ENCODE results near the gene MSS51. TPM values are rescaled to one million over a fixed set of nuclear protein-coding genes. Genes with fewer than 3 reads are reported as not detected.

Gene MSS51
- total RNA-seq, 1 donor from 2014 or later: 2.6 TPM

- Mint-ChIP-seq H3K4me3 (ENCODE audit: low read depth) (no peak overlapping the region), H3K36me3 (ENCODE audit: low read depth) (peaks cover 40% of the 10 kb centered on the region)
- intact Hi-C loops (cut with micrococcal nuclease): no loop called here
These were observed 11.1 kb upstream of the MSS51 start for GRCh38 chr10:73444457-73444856.

GRCh38 chr10:73439605-73440312 lies 6.4 kb upstream of the MSS51 start:
- no peaks in the 10 kb centered on the region for H3K27me3 Mint-ChIP-seq (ENCODE audit: low read depth)
- DNase-seq (ENCODE audit: low spot score): no peak
- no peaks in the 10 kb centered on the region for H3K9me3 Mint-ChIP-seq
- H3K4me1 Mint-ChIP-seq (ENCODE audit: low read depth): peaks cover 15% of the 10 kb centered on the region
- intact Hi-C loops (cut with micrococcal nuclease): no loop called here
- H3K4me3 Mint-ChIP-seq (ENCODE audit: low read depth): no peak overlapping the region
- H3K36me3 Mint-ChIP-seq (ENCODE audit: low read depth): peaks cover 33% of the 10 kb centered on the region
- peak overlapping the region; percentile 24 for H3K27ac Mint-ChIP-seq

More at GRCh38 chr10:73444457-73444856, 11.1 kb upstream of the MSS51 start:
- Mint-ChIP-seq H3K27ac (no peak overlapping the region), H3K4me1 (ENCODE audit: low read depth) (peaks cover 8% of the 10 kb centered on the region), H3K9me3 (no peaks in the 10 kb centered on the region), H3K27me3 (ENCODE audit: low read depth) (no peaks in the 10 kb centered on the region)
- no peak for DNase-seq (ENCODE audit: low spot score)

DNA sequence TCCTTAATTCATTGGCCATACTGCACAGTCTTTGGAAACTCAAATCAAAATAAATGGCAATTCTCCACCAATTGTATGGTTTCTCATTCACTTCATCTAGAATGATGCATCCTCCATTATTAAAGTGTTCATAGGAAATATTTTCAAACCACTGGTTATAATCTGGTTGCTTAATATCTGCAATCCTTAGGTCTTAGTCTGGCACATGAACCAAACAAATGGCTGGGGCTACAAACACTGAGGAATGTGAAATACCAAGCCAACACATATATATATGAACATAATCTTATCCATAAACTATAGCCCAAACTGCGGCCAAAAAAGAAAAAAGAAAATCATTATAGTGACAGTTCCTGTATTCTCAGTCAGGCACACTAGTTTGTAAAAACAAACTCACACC lies 5.7 kb upstream of the MSS51 start:
- Mint-ChIP-seq H3K4me3 (ENCODE audit: low read depth) (no peak overlapping the region), H3K36me3 (ENCODE audit: low read depth) (peaks cover 31% of the 10 kb centered on the region), H3K9me3 (no peaks in the 10 kb centered on the region), H3K4me1 (ENCODE audit: low read depth) (peaks cover 15% of the 10 kb centered on the region), H3K27me3 (ENCODE audit: low read depth) (no peaks in the 10 kb centered on the region), H3K27ac (peak overlapping the region; percentile 21)
- intact Hi-C loops (cut with micrococcal nuclease): no loop called here
- no peak for DNase-seq (ENCODE audit: low spot score)

GRCh38 chr10:73432646-73433537 lies 469 bp downstream of the MSS51 start:
- Mint-ChIP-seq H3K27me3 (ENCODE audit: low read depth) (no peaks in the 10 kb centered on the region), H3K27ac (no peak overlapping the region), H3K4me1 (ENCODE audit: low read depth) (peaks cover 18% of the 10 kb centered on the region), H3K9me3 (no peaks in the 10 kb centered on the region), H3K4me3 (ENCODE audit: low read depth) (no peak overlapping the region), H3K36me3 (ENCODE audit: low read depth) (peaks cover 34% of the 10 kb centered on the region)
- no peak for DNase-seq (ENCODE audit: low spot score)
- intact Hi-C loops (cut with micrococcal nuclease): no loop called here

DNA sequence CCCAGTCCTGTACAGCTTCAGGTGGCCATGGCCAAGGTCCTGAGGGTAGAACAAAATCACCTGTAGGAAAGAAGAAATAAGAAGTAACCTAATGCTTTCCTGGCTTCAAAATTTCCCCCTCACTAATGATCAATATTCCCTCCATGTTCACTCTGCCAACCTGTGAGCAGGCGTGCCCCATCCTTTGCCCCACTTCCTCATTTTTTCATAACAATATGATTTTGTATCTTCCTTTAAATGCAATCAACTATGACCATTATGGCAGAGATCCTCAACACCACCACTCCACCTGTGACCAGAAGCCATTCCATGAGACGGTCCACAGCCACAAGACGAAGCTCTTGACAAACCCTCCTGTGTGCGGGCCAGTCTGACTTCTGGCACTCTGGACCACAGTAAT lies 7.0 kb downstream of the MSS51 start:
- H3K4me3 Mint-ChIP-seq (ENCODE audit: low read depth): no peak overlapping the region
- intact Hi-C loops (cut with micrococcal nuclease): no loop called here
- peaks cover 2% of the 10 kb centered on the region for H3K4me1 Mint-ChIP-seq (ENCODE audit: low read depth)
- DNase-seq (ENCODE audit: low spot score): no peak
- H3K27ac Mint-ChIP-seq: no peak overlapping the region
- H3K9me3 Mint-ChIP-seq: no peaks in the 10 kb centered on the region
- no peaks in the 10 kb centered on the region for H3K27me3 Mint-ChIP-seq (ENCODE audit: low read depth)
- H3K36me3 Mint-ChIP-seq (ENCODE audit: low read depth): peaks cover 58% of the 10 kb centered on the region

- intact Hi-C loops (cut with micrococcal nuclease): no loop called here
- Mint-ChIP-seq H3K36me3 (ENCODE audit: low read depth) (peaks cover 48% of the 10 kb centered on the region), H3K4me1 (ENCODE audit: low read depth) (peaks cover 2% of the 10 kb centered on the region), H3K4me3 (ENCODE audit: low read depth) (no peak overlapping the region), H3K27me3 (ENCODE audit: low read depth) (no peaks in the 10 kb centered on the region), H3K9me3 (no peaks in the 10 kb centered on the region), H3K27ac (no peak overlapping the region)
- no peak for DNase-seq (ENCODE audit: low spot score)
These were observed 8.9 kb downstream of the MSS51 start for GRCh38 chr10:73424478-73424877.

DNA sequence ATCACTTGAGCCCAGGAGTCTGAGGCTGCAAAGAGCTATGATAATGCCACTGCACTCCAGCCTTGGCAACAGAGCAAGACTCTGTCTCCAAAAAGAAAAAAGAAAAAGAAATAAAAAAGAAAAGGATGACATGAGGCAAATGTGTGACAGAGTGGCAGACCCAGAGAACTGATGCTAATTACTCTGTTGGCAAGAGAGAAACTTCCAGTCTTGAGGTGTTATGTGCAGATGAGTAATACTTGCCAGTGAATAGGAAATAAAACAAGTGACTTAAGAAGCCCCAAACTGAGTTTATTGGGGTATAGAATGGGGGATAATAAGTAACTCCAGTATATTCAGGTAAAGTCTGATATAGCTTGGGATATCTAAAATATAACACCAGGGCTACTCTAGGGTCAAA lies 10.1 kb downstream of the MSS51 start:
- Mint-ChIP-seq H3K27me3 (ENCODE audit: low read depth) (no peaks in the 10 kb centered on the region), H3K9me3 (no peaks in the 10 kb centered on the region), H3K4me1 (ENCODE audit: low read depth) (peaks cover 5% of the 10 kb centered on the region), H3K36me3 (ENCODE audit: low read depth) (peaks cover 48% of the 10 kb centered on the region), H3K27ac (no peak overlapping the region), H3K4me3 (ENCODE audit: low read depth) (no peak overlapping the region)
- intact Hi-C loops (cut with micrococcal nuclease): no loop called here
- no peak for DNase-seq (ENCODE audit: low spot score)

- peaks cover 28% of the 10 kb centered on the region for H3K4me1 Mint-ChIP-seq (ENCODE audit: low read depth)
These were observed 16.8 kb downstream of the MSS51 start for GRCh38 chr10:73416571-73416970.

GRCh38 chr10:73414230-73414945 lies 19.0 kb downstream of the MSS51 start:
- Mint-ChIP-seq H3K4me1 (ENCODE audit: low read depth) (peaks cover 37% of the 10 kb centered on the region), H3K4me3 (ENCODE audit: low read depth) (peak overlapping the region; percentile 98), H3K27me3 (ENCODE audit: low read depth) (no peaks in the 10 kb centered on the region), H3K27ac (peak overlapping the region; percentile 79), H3K9me3 (no peaks in the 10 kb centered on the region), H3K36me3 (ENCODE audit: low read depth) (peaks cover 28% of the 10 kb centered on the region)
- intact Hi-C loops (cut with micrococcal nuclease): loop anchor here (1.0 to 5.0 kb wide), 2 partner anchors 81 to 213 kb away; no protein-coding TSS in a partner anchor
- no peak for DNase-seq (ENCODE audit: low spot score)

More at GRCh38 chr10:73416571-73416970, 16.8 kb downstream of the MSS51 start:
- Mint-ChIP-seq H3K27me3 (ENCODE audit: low read depth) (no peaks in the 10 kb centered on the region), H3K36me3 (ENCODE audit: low read depth) (peaks cover 10% of the 10 kb centered on the region), H3K4me3 (ENCODE audit: low read depth) (no peak overlapping the region), H3K9me3 (no peaks in the 10 kb centered on the region), H3K27ac (no peak overlapping the region)
- no peak for DNase-seq (ENCODE audit: low spot score)
- intact Hi-C loops (cut with micrococcal nuclease): no loop called here

DNA sequence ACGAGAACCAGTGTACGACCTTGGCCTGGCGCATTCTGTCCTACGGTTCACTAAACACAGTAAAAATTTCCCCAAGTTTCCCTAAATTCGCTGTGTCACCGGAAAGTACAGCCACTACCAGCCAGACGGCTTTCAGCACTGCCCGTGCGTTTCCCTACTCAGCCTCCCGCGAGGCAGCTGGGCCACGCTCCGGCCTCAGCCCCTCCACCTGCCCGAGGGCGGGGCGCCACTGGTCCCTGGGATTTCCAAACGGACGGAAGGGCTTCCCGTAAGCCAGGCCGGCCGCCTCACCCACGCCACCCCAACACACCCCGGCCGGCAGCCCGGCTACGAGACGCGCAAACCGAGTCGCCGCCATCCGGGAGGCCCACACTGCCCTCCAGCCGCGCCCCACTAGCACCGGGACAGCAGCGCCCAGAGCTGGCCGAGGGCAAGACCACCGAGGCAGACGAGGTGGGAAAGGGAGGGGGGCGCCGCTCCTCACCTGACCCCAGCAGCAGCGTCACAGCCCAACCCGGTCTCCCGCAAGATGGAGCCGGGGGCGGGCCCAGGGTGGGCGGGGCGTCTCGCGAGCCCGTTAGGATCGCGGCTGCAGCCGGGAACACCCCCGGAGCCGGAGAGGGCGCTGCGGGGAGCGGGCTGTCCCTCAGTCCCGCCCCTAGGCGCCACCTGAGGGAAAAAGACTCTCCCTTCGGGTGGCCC lies 19.7 kb downstream of the MSS51 start, which contains the start of gene ANXA7:
Gene ANXA7, minus strand, starts transcription at position 531 of the 702 bp plus-strand sequence. CDS start 13,202 bp downstream, outside the sequence.
- no peaks in the 10 kb centered on the region for H3K27me3 Mint-ChIP-seq (ENCODE audit: low read depth)

GRCh38 chr10:73413108-73413527 lies 20.2 kb downstream of the MSS51 start:
- peak overlapping the region; percentile 98 for H3K4me3 Mint-ChIP-seq (ENCODE audit: low read depth)
- no peaks in the 10 kb centered on the region for H3K27me3 Mint-ChIP-seq (ENCODE audit: low read depth)
- peak overlapping the region; percentile 94 for H3K27ac Mint-ChIP-seq
- H3K4me1 Mint-ChIP-seq (ENCODE audit: low read depth): peaks cover 42% of the 10 kb centered on the region
- DNase-seq (ENCODE audit: low spot score): peak; percentile 50
- intact Hi-C loops (cut with micrococcal nuclease): loop anchor here (2.0 to 5.0 kb wide), 4 partner anchors 54 to 214 kb away; partner anchors contain the start of gene CFAP70
- no peaks in the 10 kb centered on the region for H3K9me3 Mint-ChIP-seq
- peaks cover 29% of the 10 kb centered on the region for H3K36me3 Mint-ChIP-seq (ENCODE audit: low read depth)

More for the DNA sequence above, 19.7 kb downstream of the MSS51 start, which contains the start of gene ANXA7:
- H3K9me3 Mint-ChIP-seq: no peaks in the 10 kb centered on the region
- peaks cover 29% of the 10 kb centered on the region for H3K36me3 Mint-ChIP-seq (ENCODE audit: low read depth)
- intact Hi-C loops (cut with micrococcal nuclease): loop anchor here (1.0 to 5.0 kb wide), 5 partner anchors 55 to 214 kb away; partner anchors contain the start of gene CFAP70
- peaks cover 43% of the 10 kb centered on the region for H3K4me1 Mint-ChIP-seq (ENCODE audit: low read depth)
- H3K27ac Mint-ChIP-seq: peak within 1 kb of the TSS; percentile 94
- H3K4me3 Mint-ChIP-seq (ENCODE audit: low read depth): peak within 1 kb of the TSS; percentile 98
- peak; percentile 87 for DNase-seq (ENCODE audit: low spot score)

- no peak overlapping the region for H3K4me3 Mint-ChIP-seq (ENCODE audit: low read depth)
- H3K27me3 Mint-ChIP-seq (ENCODE audit: low read depth): no peaks in the 10 kb centered on the region
- no peak overlapping the region for H3K27ac Mint-ChIP-seq
- H3K4me1 Mint-ChIP-seq (ENCODE audit: low read depth): peaks cover 52% of the 10 kb centered on the region
- intact Hi-C loops (cut with micrococcal nuclease): loop anchor here (5.0 kb wide), 1 partner anchor 216 kb away; no protein-coding TSS in a partner anchor
- no peaks in the 10 kb centered on the region for H3K9me3 Mint-ChIP-seq
- no peak for DNase-seq (ENCODE audit: low spot score)
- H3K36me3 Mint-ChIP-seq (ENCODE audit: low read depth): peaks cover 45% of the 10 kb centered on the region
These were observed 22.5 kb downstream of the MSS51 start for GRCh38 chr10:73410897-73411296.
